Smooth muscle cell (in vitro differentiated cells): ENCODE results near the gene FUT3. TPM values are rescaled to one million over a fixed set of nuclear protein-coding genes. Genes with fewer than 3 reads are reported as not detected.

Experiments used
- DNase-seq: peaks from one replicate; lab custom pipeline; 2025; ENCODE audit not compliant: unreplicated experiment; lab: John Stamatoyannopoulos, UW
- H2AFZ ChIP-seq: fragments of 200-600 bp; sonication (generic); 2 replicates; pipeline ENCODE4 v1.6.0; 2016; ENCODE audit warnings: antibody characterized with exemption, low read depth, mild to moderate bottlenecking
- H3F3A ChIP-seq: fragments of 200-600 bp; sonication (generic); 2 replicates; pipeline ENCODE4 v1.6.0; 2017; ENCODE audit warnings: antibody characterized with exemption, low read depth
- H3K27ac ChIP-seq: fragments of 200-600 bp; sonication (generic); 2 replicates; pipeline ENCODE4 v1.5.1; 2016; ENCODE audit warnings: low read depth, mild to moderate bottlenecking
- H3K27me3 ChIP-seq: fragments of 200-600 bp; sonication (generic); 2 replicates; pipeline ENCODE4 v1.6.1; 2016; ENCODE audit warnings: low read depth, mild to moderate bottlenecking
- H3K36me3 ChIP-seq: fragments of 200-600 bp; sonication (generic); 2 replicates; pipeline ENCODE4 v1.5.1; 2016; ENCODE audit warnings: low read depth
- H3K4me1 ChIP-seq: fragments of 200-600 bp; sonication (generic); 2 replicates; pipeline ENCODE4 v1.5.1; 2016; ENCODE audit warnings: low read depth
- H3K4me2 ChIP-seq: fragments of 200-600 bp; sonication (generic); 2 replicates; pipeline ENCODE4 v1.6.0; 2016; ENCODE audit warnings: mild to moderate bottlenecking
- H3K4me3 ChIP-seq: fragments of 200-600 bp; sonication (generic); 2 replicates; pipeline ENCODE4 v1.5.1; 2016; ENCODE audit warnings: mild to moderate bottlenecking
- H3K79me2 ChIP-seq: fragments of 200-600 bp; sonication (generic); 2 replicates; pipeline ENCODE4 v1.6.0; 2016; ENCODE audit warnings: low read depth, mild to moderate bottlenecking
- H3K9ac ChIP-seq: fragments of 200-600 bp; sonication (generic); 2 replicates; pipeline ENCODE4 v1.6.0; 2016; ENCODE audit warnings: low read depth
- H3K9me3 ChIP-seq: fragments of 200-600 bp; sonication (generic); replicated peaks from 2 replicates; pipeline ENCODE4 v1.5.1; 2016; ENCODE audit warnings: low read depth
- H4K20me1 ChIP-seq: fragments of 200-600 bp; sonication (generic); 2 replicates; pipeline ENCODE4 v1.6.0; 2016; ENCODE audit warnings: low read depth
- CTCF ChIP-seq: fragments of 200-600 bp; sonication (generic); IDR thresholded peaks from 2 replicates; pipeline ENCODE4 v1.5.1; 2017; ENCODE audit warnings: borderline replicate concordance, mild to moderate bottlenecking, antibody characterized with exemption; ENCODE audit not compliant: insufficient read depth, poor library complexity, severe bottlenecking
- WGBS: methylation state at CpG from one replicate; pipeline ENCODE4 v1.1.7; 2016; ENCODE audit warnings: low lambda C conversion rate; 5-methylcytosine and 5-hydroxymethylcytosine counted together
- polyA plus RNA-seq: library from polyadenylated mRNA; unstranded; fragments of >200 nt; fragmentation: Nextera tagmentation; extraction: Ambion mirVana; gene quantifications from 2 replicates; pipeline ENCODE4 v1.2.1, GENCODE V29; 2016
- total RNA-seq: library from RNA; depleted of rRNA; stranded (reverse); fragments of >200 nt; gene quantifications from 2 replicates; pipeline ENCODE4 v1.2.3, GENCODE V29; 2014

FUT3 gene
- total and polyA plus RNA-seq, 2 experiments from 2014 or later: 0.24 to 0.58 TPM

GRCh38 chr19:5882421-5882968 lies 31.2 kb upstream of the FUT3 start:
- no peaks in the 10 kb centered on the region for H3K27me3 ChIP-seq
- no peaks in the 10 kb centered on the region for H3F3A ChIP-seq
- no peaks in the 10 kb centered on the region for H4K20me1 ChIP-seq
- H3K4me2 ChIP-seq: no peak overlapping the region
- no peaks in the 10 kb centered on the region for H3K9me3 ChIP-seq
- H2AFZ ChIP-seq: no peak overlapping the region
- no peak for TF ChIP-seq CTCF
- H3K4me3 ChIP-seq: no peak overlapping the region
- no peaks in the 10 kb centered on the region for H3K36me3 ChIP-seq
- no peak for DNase-seq
- WGBS: 75% methylated on average over 9 of the region's 9 CpGs
- H3K4me1 ChIP-seq: peaks cover 10% of the 10 kb centered on the region
- H3K79me2 ChIP-seq: no peaks in the 10 kb centered on the region
- no peak overlapping the region for H3K9ac ChIP-seq
- H3K27ac ChIP-seq: no peak overlapping the region

- 82% methylated on average over 19 of the region's 19 CpGs for WGBS
- Histone ChIP-seq H3K4me2 (no peak overlapping the region), H3K9me3 (no peaks in the 10 kb centered on the region), H3K79me2 (no peaks in the 10 kb centered on the region), H3F3A (no peaks in the 10 kb centered on the region), H3K9ac (no peak overlapping the region), H2AFZ (no peak overlapping the region), H3K27me3 (no peaks in the 10 kb centered on the region), H3K4me3 (no peak overlapping the region), H3K4me1 (peaks cover 10% of the 10 kb centered on the region), H3K27ac (no peak overlapping the region), H4K20me1 (no peaks in the 10 kb centered on the region), H3K36me3 (no peaks in the 10 kb centered on the region)
- no peak for DNase-seq
- TF ChIP-seq CTCF: no peak
Observed at GRCh38 chr19:5881543-5882299, 30.5 kb upstream of the FUT3 start.

GRCh38 chr19:5880604-5881078 lies 29.4 kb upstream of the FUT3 start:
- Histone ChIP-seq H4K20me1 (no peaks in the 10 kb centered on the region), H3K9ac (no peak overlapping the region), H3K4me3 (no peak overlapping the region), H3K79me2 (no peaks in the 10 kb centered on the region), H3K4me1 (peaks cover 10% of the 10 kb centered on the region), H3K4me2 (peak overlapping the region; percentile 53), H3K27ac (no peak overlapping the region), H3K36me3 (no peaks in the 10 kb centered on the region), H3F3A (no peaks in the 10 kb centered on the region), H3K27me3 (no peaks in the 10 kb centered on the region), H2AFZ (no peak overlapping the region), H3K9me3 (no peaks in the 10 kb centered on the region)
- no peak for TF ChIP-seq CTCF
- WGBS: 24% methylated on average over 15 of the region's 15 CpGs
- DNase-seq: peak; percentile 41
